GF-D8 (cell line): ENCODE results near the gene SIK2.

ENCODE experiments used
- DNase-seq: peaks from one replicate; lab custom pipeline; 2025; lab: John Stamatoyannopoulos, UW

SIK2 gene

GRCh38 chr11:111582163-111582562, 20.1 kb upstream of the SIK2 start:
- peak; percentile 31 for DNase-seq

- no peak for DNase-seq
These were observed 19.4 kb upstream of the SIK2 start for GRCh38 chr11:111582881-111583280.

- DNase-seq: no peak
These were observed 16.9 kb upstream of the SIK2 start for GRCh38 chr11:111585371-111585770.

- peak; percentile 63 for DNase-seq
These were observed 15.8 kb upstream of the SIK2 start for GRCh38 chr11:111586388-111586831.

- DNase-seq: no peak
These were observed 13.1 kb upstream of the SIK2 start for GRCh38 chr11:111589114-111589513.

GRCh38 chr11:111589886-111590499, 12.3 kb upstream of the SIK2 start:
- no peak for DNase-seq

- no peak for DNase-seq
These were observed 10.9 kb upstream of the SIK2 start for GRCh38 chr11:111591187-111591960.

GRCh38 chr11:111592491-111592890, 9.8 kb upstream of the SIK2 start:
- no peak for DNase-seq

GRCh38 chr11:111596319-111596718, 5.9 kb upstream of the SIK2 start:
- no peak for DNase-seq

- DNase-seq: no peak
These were observed 4.1 kb upstream of the SIK2 start for GRCh38 chr11:111598148-111598547.

GRCh38 chr11:111598559-111598958, 3.7 kb upstream of the SIK2 start:
- no peak for DNase-seq

- DNase-seq: no peak
These were observed 642 bp upstream of the SIK2 start for GRCh38 chr11:111601636-111601978.

GRCh38 chr11:111602865-111603610, 789 bp downstream of the SIK2 start:
- peak; percentile 60 for DNase-seq

- DNase-seq: no peak
These were observed 1.4 kb downstream of the SIK2 start for GRCh38 chr11:111603611-111604130.

GRCh38 chr11:111604392-111605009, 2.3 kb downstream of the SIK2 start:
- peak; percentile 52 for DNase-seq

- DNase-seq: no peak
These were observed 3.4 kb downstream of the SIK2 start for GRCh38 chr11:111605681-111606080.

- DNase-seq: no peak
These were observed 4.7 kb downstream of the SIK2 start for GRCh38 chr11:111606986-111607385.

GRCh38 chr11:111607751-111608150, 5.5 kb downstream of the SIK2 start:
- no peak for DNase-seq

- no peak for DNase-seq
These were observed 10.0 kb downstream of the SIK2 start for GRCh38 chr11:111612224-111612623.

- no peak for DNase-seq
These were observed 15.0 kb downstream of the SIK2 start for GRCh38 chr11:111617286-111617685.

GRCh38 chr11:111620518-111620917, 18.3 kb downstream of the SIK2 start:
- DNase-seq: no peak

- no peak for DNase-seq
These were observed 21.3 kb downstream of the SIK2 start for GRCh38 chr11:111623527-111624030.
